ENCODE data around the gene EXOC4. TPM values are rescaled to one million over a fixed set of nuclear protein-coding genes. Genes with fewer than 3 reads are reported as not detected.

EXOC4 gene
- total and polyA plus RNA-seq, 2 donors (not counting 3 experiments of a cell fraction or from before 2014, with no cell fraction given) = 20.3 to 73.1 TPM

DNA sequence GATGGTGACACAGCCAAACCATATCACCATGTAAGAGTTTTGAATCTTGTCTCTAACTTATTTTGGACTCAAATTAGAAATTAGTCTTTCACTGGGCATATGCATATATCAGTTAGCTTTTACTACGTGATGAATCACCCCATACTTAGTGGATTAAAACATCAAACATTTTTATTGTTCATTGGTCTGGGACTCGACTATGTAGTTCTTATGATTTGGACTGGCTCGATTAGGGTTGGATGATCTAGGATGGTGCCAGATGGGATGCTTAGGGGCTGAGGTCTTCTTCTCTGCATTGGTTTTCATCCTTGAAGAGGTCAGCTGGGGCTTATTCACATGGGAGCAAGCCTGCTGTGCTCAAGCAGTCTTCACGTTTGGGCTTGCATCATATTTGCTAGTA is 264.9 kb downstream of the EXOC4 start:
- Histone ChIP-seq H3K27ac (ENCODE audit: insufficient read depth, low read depth, low read length) (no peak overlapping the region), H3K27me3 (ENCODE audit: control insufficient read depth in 2 of 2, insufficient read depth in 2 of 2, low read length in 2 of 2) (no peaks in the 10 kb centered on the region), H3K9me3 (replicated peaks; ENCODE audit: control insufficient read depth, insufficient read depth, low read length) (no peaks in the 10 kb centered on the region), H3K36me3 (ENCODE audit: control insufficient read depth in 2 of 2, extremely low read depth in 1 of 2, insufficient read depth in 2 of 2, low read length in 2 of 2) (no peaks in the 10 kb centered on the region), H3K4me2 (ENCODE audit: insufficient read depth, low read length) (no peak overlapping the region), H3K4me3 (replicated peaks in 1 of 3; ENCODE audit: insufficient read depth in 1 of 3, low read depth in 1 of 3, low read length in 3 of 3) (no peak overlapping the region), H3K9me1 (replicated peaks; ENCODE audit: control insufficient read depth, extremely low read depth, insufficient read depth, low read length) (no peaks in the 10 kb centered on the region), H3K9ac (replicated peaks; ENCODE audit: extremely low read depth, insufficient read depth, low read length) (no peak overlapping the region), H3K79me2 (ENCODE audit: control insufficient read depth, insufficient read depth, low read length) (no peaks in the 10 kb centered on the region), H2AFZ (ENCODE audit: low read depth, low read length) (no peak overlapping the region), H3K4me1 (ENCODE audit: control insufficient read depth, extremely low read depth, insufficient read depth, low read length) (no peaks in the 10 kb centered on the region), H4K20me1 (replicated peaks; ENCODE audit: control insufficient read depth, extremely low read depth, insufficient read depth, low read length) (no peaks in the 10 kb centered on the region)
- TF ChIP-seq GATA2 (IDR thresholded peaks at IDR 0.05; ENCODE audit: insufficient read depth, insufficient read length, low read depth, low read length) = no peak
- no peak for TF ChIP-seq JUN (IDR thresholded peaks at IDR 0.05; ENCODE audit: borderline replicate concordance, insufficient read depth, insufficient read length, low read depth)
- no peak for TF ChIP-seq FOS (IDR thresholded peaks at IDR 0.05; ENCODE audit: borderline replicate concordance, insufficient read depth, low read length)
- no peak for TF ChIP-seq POLR2AphosphoS5 (IDR thresholded peaks at IDR 0.05; ENCODE audit: insufficient read depth, low read depth, low read length)
- no peak for TF ChIP-seq MYC (IDR thresholded peaks at IDR 0.05; ENCODE audit: low read depth, low read length)
- TF ChIP-seq, protein P1, sequence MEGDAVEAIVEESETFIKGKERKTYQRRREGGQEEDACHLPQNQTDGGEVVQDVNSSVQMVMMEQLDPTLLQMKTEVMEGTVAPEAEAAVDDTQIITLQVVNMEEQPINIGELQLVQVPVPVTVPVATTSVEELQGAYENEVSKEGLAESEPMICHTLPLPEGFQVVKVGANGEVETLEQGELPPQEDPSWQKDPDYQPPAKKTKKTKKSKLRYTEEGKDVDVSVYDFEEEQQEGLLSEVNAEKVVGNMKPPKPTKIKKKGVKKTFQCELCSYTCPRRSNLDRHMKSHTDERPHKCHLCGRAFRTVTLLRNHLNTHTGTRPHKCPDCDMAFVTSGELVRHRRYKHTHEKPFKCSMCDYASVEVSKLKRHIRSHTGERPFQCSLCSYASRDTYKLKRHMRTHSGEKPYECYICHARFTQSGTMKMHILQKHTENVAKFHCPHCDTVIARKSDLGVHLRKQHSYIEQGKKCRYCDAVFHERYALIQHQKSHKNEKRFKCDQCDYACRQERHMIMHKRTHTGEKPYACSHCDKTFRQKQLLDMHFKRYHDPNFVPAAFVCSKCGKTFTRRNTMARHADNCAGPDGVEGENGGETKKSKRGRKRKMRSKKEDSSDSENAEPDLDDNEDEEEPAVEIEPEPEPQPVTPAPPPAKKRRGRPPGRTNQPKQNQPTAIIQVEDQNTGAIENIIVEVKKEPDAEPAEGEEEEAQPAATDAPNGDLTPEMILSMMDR (IDR thresholded peaks at IDR 0.05; ENCODE audit: extremely low read depth in 1 of 2, insufficient read depth in 1 of 2, low read depth in 1 of 2, low read length in 2 of 2) = no peak
- TF ChIP-seq POLR2A (IDR thresholded peaks at IDR 0.05; ENCODE audit: low read depth, low read length) = no peak
- TF ChIP-seq, protein P2, sequence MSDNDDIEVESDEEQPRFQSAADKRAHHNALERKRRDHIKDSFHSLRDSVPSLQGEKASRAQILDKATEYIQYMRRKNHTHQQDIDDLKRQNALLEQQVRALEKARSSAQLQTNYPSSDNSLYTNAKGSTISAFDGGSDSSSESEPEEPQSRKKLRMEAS (IDR thresholded peaks at IDR 0.05; ENCODE audit: insufficient read depth, insufficient read length) = no peak
- no peak for TF ChIP-seq EZH2 (IDR thresholded peaks at IDR 0.05; ENCODE audit: borderline replicate concordance, low read depth, low read length, severe bottlenecking)
- POLR2A ChIA-PET = no interaction called here
- dilution Hi-C loops (cut with MboI; ENCODE audit: extremely low pct_ligation_motif_present, low sequenced_read_pairs) (no loop called here), intact Hi-C loops (cut with micrococcal nuclease) (no loop called here)
- BruUV-seq (replicated peaks) = no TSS peak
- DNase-seq (ENCODE audit: low read depth, low spot score) (no peak), FAIRE-seq (no peak)
- CTCF ChIA-PET = interaction anchor here (0.7 kb wide), 1 partner anchor 50 kb away, joined by 4 read pairs; no protein-coding TSS in a partner anchor
